ENCODE results near the gene TMEM150B.

Gene TMEM150B

GRCh38 chr19:55276720-55277430, 48.3 kb downstream of the TMEM150B start:
- FAIRE-seq = no peak

GRCh38 chr19:55275851-55276719, 49.1 kb downstream of the TMEM150B start:
- FAIRE-seq = no peak

GRCh38 chr19:55273978-55274707, 51.0 kb downstream of the TMEM150B start:
- FAIRE-seq = no peak

GRCh38 chr19:55272142-55272541, 53.0 kb downstream of the TMEM150B start:
- FAIRE-seq = no peak

- FAIRE-seq = no peak
Observed at GRCh38 chr19:55270172-55270942, 54.8 kb downstream of the TMEM150B start.

GRCh38 chr19:55269299-55269698, 55.8 kb downstream of the TMEM150B start:
- FAIRE-seq = no peak

GRCh38 chr19:55266840-55267239, 58.3 kb downstream of the TMEM150B start:
- no peak for FAIRE-seq

GRCh38 chr19:55266404-55266803, 58.7 kb downstream of the TMEM150B start:
- FAIRE-seq = no peak

GRCh38 chr19:55265723-55266386, 59.3 kb downstream of the TMEM150B start:
- FAIRE-seq = no peak

GRCh38 chr19:55265173-55265572, 60.0 kb downstream of the TMEM150B start:
- no peak for FAIRE-seq

GRCh38 chr19:55264531-55264930, 60.6 kb downstream of the TMEM150B start:
- no peak for FAIRE-seq

Measured in endometrium (tissue), 2 donors.